Midbrain (tissue), 1 donor: ENCODE measurements around the gene CRTC1.

ENCODE experiments used
- DNase-seq: peaks from one replicate; lab custom pipeline; 2025; lab: John Stamatoyannopoulos, UW

The CRTC1 gene

GRCh38 chr19:18782559-18783225 is 99.2 kb downstream of the CRTC1 start:
- no peak for DNase-seq

GRCh38 chr19:18783958-18784785 is 100.7 kb downstream of the CRTC1 start:
- no peak for DNase-seq

- no peak for DNase-seq
These were observed 101.3 kb downstream of the CRTC1 start for GRCh38 chr19:18784786-18785120.

GRCh38 chr19:18785179-18786124 is 102.0 kb downstream of the CRTC1 start:
- no peak for DNase-seq

GRCh38 chr19:18788529-18789421 is 105.3 kb downstream of the CRTC1 start:
- no peak for DNase-seq

- no peak for DNase-seq
These were observed 106.0 kb downstream of the CRTC1 start for GRCh38 chr19:18789422-18789869.

GRCh38 chr19:18789883-18790565 is 106.5 kb downstream of the CRTC1 start:
- DNase-seq, result no peak

GRCh38 chr19:18790566-18791314 is 107.3 kb downstream of the CRTC1 start, which contains the start of gene COMP:
Gene COMP, minus strand, starts transcription at chr19:18791305. Its CDS starts 36 bp downstream, at chr19:18791269.
- no peak for DNase-seq

- DNase-seq, result no peak
These were observed 107.8 kb downstream of the CRTC1 start for GRCh38 chr19:18791315-18791678.

GRCh38 chr19:18792661-18793060 is 109.2 kb downstream of the CRTC1 start:
- DNase-seq, result no peak

- DNase-seq, result no peak
These were observed 109.9 kb downstream of the CRTC1 start for GRCh38 chr19:18793144-18794028.

- DNase-seq, result no peak
These were observed 110.5 kb downstream of the CRTC1 start for GRCh38 chr19:18794029-18794313.

GRCh38 chr19:18794692-18795091 is 111.2 kb downstream of the CRTC1 start:
- DNase-seq, result no peak

GRCh38 chr19:18795540-18795939 is 112.1 kb downstream of the CRTC1 start:
- DNase-seq, result peak; percentile 29

GRCh38 chr19:18796239-18796638 is 112.8 kb downstream of the CRTC1 start:
- DNase-seq, result no peak

GRCh38 chr19:18798384-18799352 is 115.2 kb downstream of the CRTC1 start:
- no peak for DNase-seq

GRCh38 chr19:18799389-18799970 is 116.0 kb downstream of the CRTC1 start:
- no peak for DNase-seq

GRCh38 chr19:18800079-18800478 is 116.6 kb downstream of the CRTC1 start:
- DNase-seq, result no peak
